GM18867 (cell line): ENCODE measurements around the gene RUNX2.
"Not testable (repeated sequence)": the region's sequence is repeated elsewhere in the genome, so short reads cannot be mapped to it uniquely, and the experiment has no call there.

ENCODE experiments used
- ATAC-seq: cut with Tn5 transposase; IDR thresholded peaks from one replicate; pipeline ENCODE4 v1.9.1; 2021; ENCODE audit warnings: mild to moderate bottlenecking, moderate library complexity; ENCODE audit not compliant: unreplicated experiment

The RUNX2 gene

GRCh38 chr6:45450132-45450531 lies 122.0 kb downstream of the RUNX2 start:
- no peak for ATAC-seq

- ATAC-seq: no peak
Observed at GRCh38 chr6:45450831-45451230, 122.7 kb downstream of the RUNX2 start.

- no peak for ATAC-seq
Observed at GRCh38 chr6:45454008-45454911, 126.1 kb downstream of the RUNX2 start.

GRCh38 chr6:45455408-45455807 lies 127.3 kb downstream of the RUNX2 start:
- no peak for ATAC-seq

GRCh38 chr6:45457141-45457540 lies 129.0 kb downstream of the RUNX2 start:
- ATAC-seq: no peak

GRCh38 chr6:45458672-45459071 lies 130.5 kb downstream of the RUNX2 start:
- ATAC-seq: no peak

GRCh38 chr6:45460166-45460565 lies 132.0 kb downstream of the RUNX2 start:
- no peak for ATAC-seq

GRCh38 chr6:45461486-45461885 lies 133.4 kb downstream of the RUNX2 start:
- ATAC-seq: no peak

GRCh38 chr6:45462190-45463134 lies 134.3 kb downstream of the RUNX2 start:
- ATAC-seq: no peak

- ATAC-seq: no peak
Observed at GRCh38 chr6:45464685-45465084, 136.6 kb downstream of the RUNX2 start.

GRCh38 chr6:45466686-45467085 lies 138.6 kb downstream of the RUNX2 start:
- no peak for ATAC-seq

- not testable (repeated sequence) for ATAC-seq
Observed at GRCh38 chr6:45467417-45467816, 139.3 kb downstream of the RUNX2 start.

- no peak for ATAC-seq
Observed at GRCh38 chr6:45467853-45468252, 139.7 kb downstream of the RUNX2 start.

- ATAC-seq: no peak
Observed at GRCh38 chr6:45469663-45470062, 141.5 kb downstream of the RUNX2 start.

- ATAC-seq: no peak
Observed at GRCh38 chr6:45470131-45470738, 142.1 kb downstream of the RUNX2 start.

- no peak for ATAC-seq
Observed at GRCh38 chr6:45472382-45472781, 144.3 kb downstream of the RUNX2 start.

- no peak for ATAC-seq
Observed at GRCh38 chr6:45473121-45473993, 145.2 kb downstream of the RUNX2 start.

GRCh38 chr6:45474376-45474775 lies 146.2 kb downstream of the RUNX2 start:
- ATAC-seq: no peak

- ATAC-seq: no peak
Observed at GRCh38 chr6:45476341-45476740, 148.2 kb downstream of the RUNX2 start.

GRCh38 chr6:45477278-45477677 lies 149.1 kb downstream of the RUNX2 start:
- no peak for ATAC-seq
